Fibroblast of mammary gland (primary cell): Measurements from ENCODE around the gene AIPL1.

ENCODE experiments used
- DNase-seq: peaks from one replicate; pipeline ENCODE4 v3.0.0-alpha.2; 2010; ENCODE audit warnings: low read depth
- H3K4me3 ChIP-seq: 2 replicates; pipeline ENCODE4 v1.5.1; 2011; ENCODE audit warnings: low read depth, mild to moderate bottlenecking, low read length, moderate library complexity; ENCODE audit not compliant: control insufficient read depth
- CTCF ChIP-seq: conservative IDR thresholded peaks from 2 replicates; pipeline ENCODE4 v1.5.1; 2011; ENCODE audit warnings: low read depth, low read length, inconsistent platforms; ENCODE audit not compliant: control insufficient read depth, insufficient read depth

Gene AIPL1

GRCh38 chr17:6468051-6468790 is 33.3 kb upstream of the AIPL1 start:
- no peak overlapping the region for H3K4me3 ChIP-seq
- DNase-seq: no peak
- TF ChIP-seq CTCF: no peak

DNA sequence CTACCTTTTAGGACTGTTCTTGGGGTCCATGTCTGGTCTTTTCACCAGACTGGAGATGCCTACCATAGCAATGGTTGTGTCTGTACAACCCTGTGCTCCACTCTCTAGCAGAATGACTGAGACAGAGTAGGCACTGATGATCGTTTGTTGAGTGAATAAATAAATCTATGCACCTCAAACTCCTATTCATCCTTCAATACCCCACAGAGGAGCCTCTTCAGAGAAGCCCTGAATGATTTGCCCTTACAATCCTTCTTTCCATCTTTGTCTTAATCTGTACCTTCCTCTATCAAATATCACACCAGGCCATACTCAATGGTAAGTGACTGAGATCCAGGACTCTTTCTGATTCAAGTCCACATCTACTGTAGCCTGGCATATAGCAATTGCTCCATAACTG is 32.6 kb upstream of the AIPL1 start:
- H3K4me3 ChIP-seq: no peak overlapping the region
- TF ChIP-seq CTCF: no peak
- DNase-seq: no peak

GRCh38 chr17:6465206-6466003 is 30.5 kb upstream of the AIPL1 start:
- TF ChIP-seq CTCF: no peak
- no peak overlapping the region for H3K4me3 ChIP-seq
- no peak for DNase-seq

- no peak for DNase-seq
- no peak overlapping the region for H3K4me3 ChIP-seq
- TF ChIP-seq CTCF: no peak
Observed at GRCh38 chr17:6464446-6465041, 29.6 kb upstream of the AIPL1 start.

DNA sequence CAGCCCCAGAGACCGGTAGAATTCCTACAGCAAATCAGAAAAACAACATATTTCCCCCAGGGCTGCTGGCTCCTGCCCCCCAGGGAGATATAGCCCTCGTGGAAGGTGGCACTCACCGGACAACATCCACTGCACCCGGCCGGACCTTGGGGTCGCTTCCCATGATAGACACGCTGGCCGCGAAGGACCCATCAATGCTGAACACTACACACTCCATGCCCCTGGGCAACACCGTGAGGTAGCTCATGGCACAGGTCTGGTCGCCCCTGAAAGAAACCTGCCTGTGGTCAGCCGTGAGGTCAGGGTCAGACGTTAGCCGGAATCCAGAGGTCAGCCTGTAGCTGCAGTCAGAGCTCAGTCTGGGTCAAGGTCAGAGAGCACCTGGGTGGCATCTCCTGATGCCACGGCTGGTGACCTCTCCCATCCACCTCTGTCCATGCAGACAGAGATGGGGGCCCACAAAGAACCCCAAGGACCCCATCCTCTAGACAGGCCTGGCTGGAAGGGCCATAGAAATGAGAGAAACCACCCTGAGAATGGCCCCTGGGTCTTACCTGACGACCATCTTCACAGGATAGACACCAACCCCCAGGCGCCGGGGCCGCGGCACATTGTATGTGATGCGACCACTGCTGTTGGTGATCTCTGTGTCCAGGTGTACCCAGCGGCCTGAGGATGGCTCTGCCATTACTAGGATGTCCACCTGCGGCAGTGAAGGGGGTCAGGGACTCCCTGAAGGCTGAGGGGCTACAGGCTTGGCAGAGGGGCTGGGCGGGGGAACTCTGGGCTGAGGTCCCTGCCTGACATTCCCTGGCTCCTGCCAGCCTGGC is 28.9 kb upstream of the AIPL1 start:
- DNase-seq: no peak
- no peak for TF ChIP-seq CTCF
- no peak overlapping the region for H3K4me3 ChIP-seq

DNA sequence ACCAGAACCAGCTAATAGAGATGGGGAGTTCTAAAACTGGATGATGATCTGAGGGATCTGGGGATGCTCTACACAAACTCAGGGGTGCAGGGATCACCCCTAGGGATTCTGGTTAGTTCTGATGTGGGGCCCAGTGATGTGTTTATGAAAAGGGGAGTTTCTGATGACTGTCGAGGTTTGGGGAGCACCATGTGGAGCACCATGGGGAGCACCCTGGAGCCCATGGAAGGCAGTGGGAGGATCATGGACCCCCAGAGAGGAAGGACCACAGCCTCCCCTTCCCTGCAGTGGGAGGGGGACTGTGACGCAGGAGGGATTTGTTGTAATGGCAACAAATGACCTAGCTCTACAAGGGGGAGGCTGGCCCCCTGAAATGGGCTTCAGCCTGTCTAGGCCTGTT is 27.8 kb upstream of the AIPL1 start:
- no peak overlapping the region for H3K4me3 ChIP-seq
- TF ChIP-seq CTCF: no peak
- DNase-seq: no peak
